Measurements from ENCODE around the gene PPIL6.
A peak's percentile ranks its signal among the peaks of the same experiment; 100 is the strongest.

Gene PPIL6

GRCh38 chr6:109406196-109406595 is 34.2 kb downstream of the PPIL6 start:
- no peak overlapping the region for H2BK15ac ChIP-seq (ENCODE audit: low read depth, poor library complexity, severe bottlenecking)
- no peak overlapping the region for H3K27ac ChIP-seq (ENCODE audit: low read length, poor library complexity, severe bottlenecking)
- WGBS = 91% methylated on average over 4 of the region's 4 CpGs
- peak; percentile 37 for DNase-seq
- H3K4me2 ChIP-seq (ENCODE audit: low read length, poor library complexity, severe bottlenecking) = no peak overlapping the region
- no peak overlapping the region for H3K14ac ChIP-seq (ENCODE audit: low read length in 2 of 2)
- no peak overlapping the region for H3K18ac ChIP-seq (ENCODE audit: low read depth in 1 of 2, low read length in 2 of 2)
- H3K4me3 ChIP-seq (ENCODE audit: insufficient read depth in 1 of 2, low read depth in 1 of 2, low read length in 2 of 2) = no peak overlapping the region
- H3K4me1 ChIP-seq (ENCODE audit: control insufficient read depth, insufficient read depth, low read depth, low read length) = no peaks in the 10 kb centered on the region
- no peaks in the 10 kb centered on the region for H3K9me3 ChIP-seq (ENCODE audit: control insufficient read depth, low read length)
- no peak overlapping the region for H4K8ac ChIP-seq (ENCODE audit: low read length)
- no peaks in the 10 kb centered on the region for H3K36me3 ChIP-seq (ENCODE audit: control insufficient read depth in 1 of 2, insufficient read depth in 2 of 2, low read depth in 1 of 2, low read length in 2 of 2)
- no peaks in the 10 kb centered on the region for H3K79me1 ChIP-seq (replicated peaks; ENCODE audit: low read length, poor library complexity, severe bottlenecking)
- H3K9ac ChIP-seq (ENCODE audit: low read length) = no peak overlapping the region
- H2BK12ac ChIP-seq (ENCODE audit: low read length in 2 of 2) = no peak overlapping the region
- no peak overlapping the region for H3K4ac ChIP-seq (ENCODE audit: low read depth in 1 of 2, low read length in 2 of 2)
- H4K91ac ChIP-seq (ENCODE audit: low read length) = no peak overlapping the region
- no peak overlapping the region for H3K23ac ChIP-seq (ENCODE audit: low read length in 2 of 2)
- peaks cover 0 to 3% of the 10 kb centered on the region in 2 experiments for H3K27me3 ChIP-seq (ENCODE audit: control insufficient read depth in 1 of 2, insufficient read depth in 1 of 2, low read length in 2 of 2)
- H2BK120ac ChIP-seq (ENCODE audit: low read depth, low read length) = no peak overlapping the region
- no peak overlapping the region for H2AK5ac ChIP-seq (ENCODE audit: low read length, severe bottlenecking)
- H2BK5ac ChIP-seq (ENCODE audit: low read depth, low read length, poor library complexity, severe bottlenecking) = no peak overlapping the region
- H2AFZ ChIP-seq (ENCODE audit: low read depth, low read length) = no peak overlapping the region

- no peak overlapping the region for H2BK5ac ChIP-seq (ENCODE audit: low read depth, low read length, poor library complexity, severe bottlenecking)
- no peak overlapping the region for H3K27ac ChIP-seq (ENCODE audit: low read length, poor library complexity, severe bottlenecking)
- no peaks in the 10 kb centered on the region for H3K9me3 ChIP-seq (ENCODE audit: control insufficient read depth, low read length)
- H3K4me2 ChIP-seq (ENCODE audit: low read length, poor library complexity, severe bottlenecking) = no peak overlapping the region
- no peak overlapping the region for H2BK12ac ChIP-seq (ENCODE audit: low read length in 2 of 2)
- no peak overlapping the region for H3K14ac ChIP-seq (ENCODE audit: low read length in 2 of 2)
- no peak overlapping the region for H3K4me3 ChIP-seq (ENCODE audit: insufficient read depth in 1 of 2, low read depth in 1 of 2, low read length in 2 of 2)
- H3K4ac ChIP-seq (ENCODE audit: low read depth in 1 of 2, low read length in 2 of 2) = no peak overlapping the region
- no peak overlapping the region for H2BK15ac ChIP-seq (ENCODE audit: low read depth, poor library complexity, severe bottlenecking)
- no peak overlapping the region for H2AK5ac ChIP-seq (ENCODE audit: low read length, severe bottlenecking)
- H3K4me1 ChIP-seq (ENCODE audit: control insufficient read depth, insufficient read depth, low read depth, low read length) = peaks cover 2% of the 10 kb centered on the region
- H3K9ac ChIP-seq (ENCODE audit: low read length) = no peak overlapping the region
- H2AFZ ChIP-seq (ENCODE audit: low read depth, low read length) = no peak overlapping the region
- no peak overlapping the region for H3K23ac ChIP-seq (ENCODE audit: low read length in 2 of 2)
- WGBS = 88% methylated on average over 4 of the region's 4 CpGs
- H3K27me3 ChIP-seq (ENCODE audit: control insufficient read depth in 1 of 2, insufficient read depth in 1 of 2, low read length in 2 of 2) = peaks cover 0 to 3% of the 10 kb centered on the region in 2 experiments
- no peak overlapping the region for H3K18ac ChIP-seq (ENCODE audit: low read depth in 1 of 2, low read length in 2 of 2)
- no peaks in the 10 kb centered on the region for H3K36me3 ChIP-seq (ENCODE audit: control insufficient read depth in 1 of 2, insufficient read depth in 2 of 2, low read depth in 1 of 2, low read length in 2 of 2)
- no peaks in the 10 kb centered on the region for H3K79me1 ChIP-seq (replicated peaks; ENCODE audit: low read length, poor library complexity, severe bottlenecking)
- peak; percentile 35 for DNase-seq
- H4K8ac ChIP-seq (ENCODE audit: low read length) = no peak overlapping the region
- H2BK120ac ChIP-seq (ENCODE audit: low read depth, low read length) = no peak overlapping the region
- H4K91ac ChIP-seq (ENCODE audit: low read length) = no peak overlapping the region
Observed at GRCh38 chr6:109397020-109397419, 43.4 kb downstream of the PPIL6 start.

GRCh38 chr6:109396046-109396718 is 44.2 kb downstream of the PPIL6 start:
- no peaks in the 10 kb centered on the region for H3K36me3 ChIP-seq (ENCODE audit: control insufficient read depth in 1 of 2, insufficient read depth in 2 of 2, low read depth in 1 of 2, low read length in 2 of 2)
- WGBS = 93% methylated on average over 12 of the region's 12 CpGs
- H3K4me2 ChIP-seq (ENCODE audit: low read length, poor library complexity, severe bottlenecking) = no peak overlapping the region
- no peak overlapping the region for H2BK120ac ChIP-seq (ENCODE audit: low read depth, low read length)
- no peak overlapping the region for H4K91ac ChIP-seq (ENCODE audit: low read length)
- H3K27ac ChIP-seq (ENCODE audit: low read length, poor library complexity, severe bottlenecking) = no peak overlapping the region
- H2AFZ ChIP-seq (ENCODE audit: low read depth, low read length) = no peak overlapping the region
- H2BK15ac ChIP-seq (ENCODE audit: low read depth, poor library complexity, severe bottlenecking) = no peak overlapping the region
- H3K4me3 ChIP-seq (ENCODE audit: insufficient read depth in 1 of 2, low read depth in 1 of 2, low read length in 2 of 2) = no peak overlapping the region
- DNase-seq = no peak
- H2BK12ac ChIP-seq (ENCODE audit: low read length in 2 of 2) = no peak overlapping the region
- H3K14ac ChIP-seq (ENCODE audit: low read length in 2 of 2) = no peak overlapping the region
- no peak overlapping the region for H3K4ac ChIP-seq (ENCODE audit: low read depth in 1 of 2, low read length in 2 of 2)
- H3K23ac ChIP-seq (ENCODE audit: low read length in 2 of 2) = no peak overlapping the region
- H3K27me3 ChIP-seq (ENCODE audit: control insufficient read depth in 1 of 2, insufficient read depth in 1 of 2, low read length in 2 of 2) = peaks cover 0 to 3% of the 10 kb centered on the region in 2 experiments
- H4K8ac ChIP-seq (ENCODE audit: low read length) = no peak overlapping the region
- peaks cover 2% of the 10 kb centered on the region for H3K4me1 ChIP-seq (ENCODE audit: control insufficient read depth, insufficient read depth, low read depth, low read length)
- no peak overlapping the region for H2BK5ac ChIP-seq (ENCODE audit: low read depth, low read length, poor library complexity, severe bottlenecking)
- H3K9ac ChIP-seq (ENCODE audit: low read length) = no peak overlapping the region
- H3K9me3 ChIP-seq (ENCODE audit: control insufficient read depth, low read length) = no peaks in the 10 kb centered on the region
- H3K79me1 ChIP-seq (replicated peaks; ENCODE audit: low read length, poor library complexity, severe bottlenecking) = no peaks in the 10 kb centered on the region
- no peak overlapping the region for H3K18ac ChIP-seq (ENCODE audit: low read depth in 1 of 2, low read length in 2 of 2)
- H2AK5ac ChIP-seq (ENCODE audit: low read length, severe bottlenecking) = no peak overlapping the region

DNA sequence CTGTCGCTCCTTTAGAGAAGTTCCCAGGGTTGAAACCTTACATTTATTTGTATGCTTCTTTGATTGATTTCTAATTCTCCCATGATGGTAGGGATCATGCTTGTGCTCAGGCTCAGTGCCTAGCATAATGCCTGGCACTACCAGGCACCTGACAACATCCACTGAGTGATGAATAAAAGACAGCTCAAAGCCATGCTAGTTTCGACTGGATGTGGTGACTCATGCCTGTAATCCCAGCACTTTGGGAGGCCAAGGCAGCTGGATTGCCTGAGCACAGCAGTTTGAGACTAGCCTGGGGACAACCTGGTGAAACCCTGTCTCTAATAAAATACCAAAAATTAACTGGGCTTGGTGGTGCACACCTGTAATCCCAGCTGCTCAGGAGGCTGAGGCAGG is 46.5 kb downstream of the PPIL6 start:
- Histone ChIP-seq H3K9me3 (ENCODE audit: control insufficient read depth, low read length) (no peaks in the 10 kb centered on the region), H2BK5ac (ENCODE audit: low read depth, low read length, poor library complexity, severe bottlenecking) (no peak overlapping the region), H2AFZ (ENCODE audit: low read depth, low read length) (no peak overlapping the region), H4K91ac (ENCODE audit: low read length) (no peak overlapping the region), H3K4me2 (ENCODE audit: low read length, poor library complexity, severe bottlenecking) (no peak overlapping the region), H3K18ac (ENCODE audit: low read depth in 1 of 2, low read length in 2 of 2) (no peak overlapping the region), H3K4me1 (ENCODE audit: control insufficient read depth, insufficient read depth, low read depth, low read length) (peaks cover 2% of the 10 kb centered on the region), H2BK15ac (ENCODE audit: low read depth, poor library complexity, severe bottlenecking) (no peak overlapping the region), H3K79me1 (replicated peaks; ENCODE audit: low read length, poor library complexity, severe bottlenecking) (no peaks in the 10 kb centered on the region), H3K4me3 (ENCODE audit: insufficient read depth in 1 of 2, low read depth in 1 of 2, low read length in 2 of 2) (no peak overlapping the region), H3K14ac (ENCODE audit: low read length in 2 of 2) (no peak overlapping the region), H2BK120ac (ENCODE audit: low read depth, low read length) (no peak overlapping the region), H3K36me3 (ENCODE audit: control insufficient read depth in 1 of 2, insufficient read depth in 2 of 2, low read depth in 1 of 2, low read length in 2 of 2) (no peaks in the 10 kb centered on the region), H4K8ac (ENCODE audit: low read length) (no peak overlapping the region), H2BK12ac (ENCODE audit: low read length in 2 of 2) (no peak overlapping the region), H2AK5ac (ENCODE audit: low read length, severe bottlenecking) (no peak overlapping the region), H3K27me3 (ENCODE audit: control insufficient read depth in 1 of 2, insufficient read depth in 1 of 2, low read length in 2 of 2) (peaks cover 0 to 3% of the 10 kb centered on the region in 2 experiments), H3K4ac (ENCODE audit: low read depth in 1 of 2, low read length in 2 of 2) (no peak overlapping the region), H3K9ac (ENCODE audit: low read length) (no peak overlapping the region), H3K27ac (ENCODE audit: low read length, poor library complexity, severe bottlenecking) (no peak overlapping the region), H3K23ac (ENCODE audit: low read length in 2 of 2) (no peak overlapping the region)
- peak; percentile 60 for DNase-seq
- 50% methylated on average over 2 of the region's 2 CpGs for WGBS

Measured in mesenchymal stem cell (in vitro differentiated cells and primary cell).